PC-9 (cell line): ENCODE results near the gene FOLR1. TPM values are rescaled to one million over a fixed set of nuclear protein-coding genes. Genes with fewer than 3 reads are reported as not detected.

Experiments
- BruUV-seq: library from RNA; stranded (reverse); fragments of 400-500 nt; replicated peaks from 2 replicates; lab custom pipeline; 2021; lab: Mats Ljungman, UMichigan
- CTCF ChIA-PET: fragments of 300-600 bp; sonication (Branson Sonifier 250); formaldehyde crosslinking; loops from one replicate; lab custom pipeline; 2022; ENCODE audit warnings: antibody characterized with exemption; lab: Charles Lee
- POLR2A ChIA-PET: fragments of 300-600 bp; sonication (Branson Sonifier 250); formaldehyde crosslinking; loops from one replicate; lab custom pipeline; 2022; ENCODE audit warnings: antibody characterized with exemption; ENCODE audit not compliant: unreplicated experiment; lab: Charles Lee
- DNase-seq, 2 experiments: peaks; one replicate each; pipeline versions ENCODE4 v3.0.0 to v3.0.0-alpha.2; 2015 to 2022; ENCODE audit warnings: mixed read lengths in 1 of 2
- H2AFZ ChIP-seq: fragments of 200-600 bp; sonication (generic); 2 replicates; pipeline ENCODE4 v1.8.1; 2017; ENCODE audit warnings: antibody characterized with exemption
- H3F3A ChIP-seq: fragments of 200-600 bp; sonication (generic); 2 replicates; pipeline ENCODE4 v1.8.1; 2017; ENCODE audit warnings: antibody characterized with exemption, mild to moderate bottlenecking, low read depth; ENCODE audit not compliant: insufficient read depth
- H3K27ac ChIP-seq: fragments of 200-600 bp; sonication (generic); 2 replicates; pipeline ENCODE4 v1.6.1; 2016; ENCODE audit warnings: mixed run types
- H3K27me3 ChIP-seq: fragments of 200-600 bp; sonication (generic); 2 replicates; pipeline ENCODE4 v1.6.1; 2016; ENCODE audit warnings: low read depth, mixed run types; ENCODE audit not compliant: insufficient read depth
- H3K36me3 ChIP-seq: fragments of 200-600 bp; sonication (generic); 2 replicates; pipeline ENCODE4 v1.6.1; 2016; ENCODE audit warnings: low read depth, mixed run types
- H3K4me1 ChIP-seq: fragments of 200-600 bp; sonication (generic); replicated peaks from 2 replicates; pipeline ENCODE4 v1.6.1; 2016; ENCODE audit warnings: mixed run types; ENCODE audit not compliant: insufficient read depth
- H3K4me2 ChIP-seq: fragments of 200-600 bp; sonication (generic); 2 replicates; pipeline ENCODE4 v1.6.1; 2017; ENCODE audit warnings: mixed run types
- H3K4me3 ChIP-seq: fragments of 200-600 bp; sonication (generic); 2 replicates; pipeline ENCODE4 v1.6.1; 2016; ENCODE audit warnings: mixed run types
- H3K79me2 ChIP-seq: fragments of 200-600 bp; sonication (generic); 2 replicates; pipeline ENCODE4 v1.6.1; 2017; ENCODE audit warnings: low read depth, mixed run types
- H3K9me2 ChIP-seq: fragments of 200-600 bp; sonication (generic); 2 replicates; pipeline ENCODE4 v1.8.1; 2017; ENCODE audit warnings: mild to moderate bottlenecking; ENCODE audit not compliant: insufficient read depth
- H3K9me3 ChIP-seq: fragments of 200-600 bp; sonication (generic); 2 replicates; pipeline ENCODE4 v1.8.1; 2016; ENCODE audit warnings: low read depth; ENCODE audit not compliant: insufficient read depth
- H4K20me1 ChIP-seq: fragments of 200-600 bp; sonication (generic); 2 replicates; pipeline ENCODE4 v1.8.1; 2017; ENCODE audit not compliant: insufficient read depth
- CTCF ChIP-seq: fragments of 200-600 bp; sonication (generic); conservative IDR thresholded peaks from 2 replicates; pipeline ENCODE4 v1.6.1; 2017; ENCODE audit warnings: mixed run types, antibody characterized with exemption, mild to moderate bottlenecking, moderate library complexity
- EZH2 ChIP-seq: fragments of 200-600 bp; sonication (generic); IDR thresholded peaks from 2 replicates; pipeline ENCODE4 v1.8.0; 2017; ENCODE audit warnings: antibody characterized with exemption, low read depth
- intact Hi-C: fragments of 100-400 bp; cut with micrococcal nuclease; formaldehyde crosslinking; loops from one replicate; pipeline ENCODE4 v1.10.0; 2022; ENCODE audit not compliant: unreplicated experiment
- total RNA-seq: library from RNA; stranded (reverse); gene quantifications from 2 replicates; pipeline ENCODE4 v1.2.3, GENCODE V29; 2021

FOLR1 gene
- total RNA-seq, 1 experiment from 2014 or later, result 4.7 TPM

GRCh38 chr11:72224564-72225410, 32.8 kb downstream of the FOLR1 start, which contains the start of gene INPPL1:
Gene INPPL1, plus strand, starts transcription at chr11:72224767. Its CDS starts 218 bp downstream, at chr11:72224985.
- peaks cover 23% of the 10 kb centered on the region for H3K4me1 ChIP-seq
- peak within 1 kb of the TSS; percentile 86 for H2AFZ ChIP-seq
- H3K79me2 ChIP-seq, result peaks cover 30% of the 10 kb centered on the region
- H4K20me1 ChIP-seq, result peaks cover 12% of the 10 kb centered on the region
- H3K4me2 ChIP-seq, result peak within 1 kb of the TSS; percentile 97
- POLR2A ChIA-PET, result interaction anchor here (0.6 to 1.0 kb wide), 2 partner anchors 8 to 80 kb away, joined by 4 to 6 read pairs; partner anchors contain the start of gene FOLR2
- peak within 1 kb of the TSS; percentile 50 for H3K27ac ChIP-seq
- H3K4me3 ChIP-seq, result peak within 1 kb of the TSS; percentile 97
- no peaks in the 10 kb centered on the region for H3K9me3 ChIP-seq
- H3F3A ChIP-seq, result peaks cover 9% of the 10 kb centered on the region
- H3K9me2 ChIP-seq, result no peaks in the 10 kb centered on the region
- BruUV-seq, result no TSS peak
- CTCF ChIA-PET, result interaction anchor here (1.0 kb wide), 1 partner anchor 41 kb away, joined by 5 read pairs; no protein-coding TSS in a partner anchor
- DNase-seq, result peak in 1 of 2 experiments; percentile 33
- TF ChIP-seq EZH2 (no peak), CTCF (no peak)
- peaks cover 18% of the 10 kb centered on the region for H3K36me3 ChIP-seq
- intact Hi-C loops, result loop anchor here (5.0 kb wide), 1 partner anchor 142 kb away; the partner anchor contains the start of genes LRRC51 and NUMA1
- H3K27me3 ChIP-seq, result no peaks in the 10 kb centered on the region

- no peak for DNase-seq
- H4K20me1 ChIP-seq, result peaks cover 12% of the 10 kb centered on the region
- no TSS peak for BruUV-seq
- TF ChIP-seq CTCF, result no peak
- no peak for TF ChIP-seq EZH2
- H3K79me2 ChIP-seq, result peaks cover 30% of the 10 kb centered on the region
- peaks cover 23% of the 10 kb centered on the region for H3K4me1 ChIP-seq
- ChIA-PET POLR2A (interaction anchor here (0.6 to 1.0 kb wide), 2 partner anchors 9 to 81 kb away, joined by 4 to 6 read pairs; partner anchors contain the start of gene FOLR2), CTCF (no interaction called here)
- H2AFZ ChIP-seq, result peak overlapping the region; percentile 66
- H3K9me2 ChIP-seq, result no peaks in the 10 kb centered on the region
- no peaks in the 10 kb centered on the region for H3K27me3 ChIP-seq
- peaks cover 9% of the 10 kb centered on the region for H3F3A ChIP-seq
- peaks cover 18% of the 10 kb centered on the region for H3K36me3 ChIP-seq
- H3K27ac ChIP-seq, result no peak overlapping the region
- intact Hi-C loops, result no loop called here
- peak overlapping the region; percentile 81 for H3K4me2 ChIP-seq
- H3K4me3 ChIP-seq, result peak overlapping the region; percentile 97
- H3K9me3 ChIP-seq, result no peaks in the 10 kb centered on the region
Observed at GRCh38 chr11:72225411-72225951, 33.5 kb downstream of the FOLR1 start.

- Histone ChIP-seq H3K27ac (no peak overlapping the region), H3K79me2 (peaks cover 30% of the 10 kb centered on the region), H4K20me1 (peaks cover 15% of the 10 kb centered on the region), H3F3A (peaks cover 9% of the 10 kb centered on the region; the same call in 1 of the 2 replicates), H3K36me3 (peaks cover 22% of the 10 kb centered on the region), H2AFZ (no peak overlapping the region), H3K9me3 (no peaks in the 10 kb centered on the region), H3K4me2 (no peak overlapping the region), H3K27me3 (no peaks in the 10 kb centered on the region), H3K4me1 (peaks cover 22% of the 10 kb centered on the region), H3K4me3 (no peak overlapping the region), H3K9me2 (no peaks in the 10 kb centered on the region)
- POLR2A ChIA-PET, result interaction anchor here (0.7 kb wide), 1 partner anchor 158 kb away, joined by 4 read pairs; no protein-coding TSS in a partner anchor
- intact Hi-C loops, result no loop called here
- CTCF ChIA-PET, result no interaction called here
- BruUV-seq, result no TSS peak
- DNase-seq, result no peak
- TF ChIP-seq CTCF (no peak), EZH2 (no peak)
Observed at GRCh38 chr11:72226701-72227100, 34.8 kb downstream of the FOLR1 start.
